H1 (cell line): Measurements from ENCODE around the gene SOCS6. TPM values are rescaled to one million over a fixed set of nuclear protein-coding genes. Genes with fewer than 3 reads are reported as not detected.

Experiments
- ASH2L ChIP-seq: fragments of 200-600, 300-600 bp; sonication (generic); IDR thresholded peaks from one replicate; pipeline ENCODE4 v1.7.1; 2017; ENCODE audit warnings: low read length
- CTBP2 ChIP-seq: IDR thresholded peaks from 2 replicates; pipeline ENCODE4 v1.7.0; 2011; ENCODE audit warnings: borderline replicate concordance, mild to moderate bottlenecking, moderate library complexity, mixed read lengths, low read length; ENCODE audit not compliant: insufficient read depth, insufficient read length
- EP300 ChIP-seq, 2 experiments: IDR thresholded peaks; 1 replicate in 1 of 2; 2 replicates in 1 of 2; pipeline ENCODE4 v1.6.1; 2011 to 2012; ENCODE audit warnings: low read depth in 2 of 2, low read length in 2 of 2, mild to moderate bottlenecking in 2 of 2, borderline replicate concordance in 1 of 2, inconsistent platforms in 1 of 2, moderate library complexity in 1 of 2
- KDM1A ChIP-seq: fragments of 200-600, 300-600 bp; sonication (generic); IDR thresholded peaks from 2 replicates; pipeline ENCODE4 v1.7.1; 2016; ENCODE audit warnings: mild to moderate bottlenecking, low read length, borderline replicate concordance
- YY1 ChIP-seq: IDR thresholded peaks from 2 replicates; pipeline ENCODE4 v1.6.1; 2011; ENCODE audit warnings: low read depth, mild to moderate bottlenecking, low read length
- polyA plus RNA-seq, 7 experiments: library from polyadenylated mRNA; depleted of rRNA in 3 of 7; stranded (reverse) in 5 of 7; unstranded in 2 of 7; fragments of >200 nt in 5 of 7; fragments of 200-250 nt in 2 of 7; gene quantifications; 1 replicate in 5 of 7; 2 replicates in 1 of 7; 4 replicates in 1 of 7; pipeline versions ENCODE4 v1.2.1 to v1.2.3, GENCODE V29; 2011 to 2013; ENCODE audit warnings: missing spikeins in 2 of 7, mixed read lengths in 2 of 7
- total RNA-seq: library from RNA; stranded (reverse); fragmentation: NEBNext Ultra II Directional; extraction: Animal tissue kit (Norgen Biotek cat#: 25700); gene quantifications from 2 replicates; pipeline ENCODE4 v1.2.1, GENCODE V29; 2021
- TF ChIP-seq, protein P1 (sequence below): fragments of 300-600 bp; sonication (generic); IDR thresholded peaks from 2 replicates; pipeline ENCODE4 v1.7.1; 2012; ENCODE audit warnings: low read length, moderate library complexity, mild to moderate bottlenecking, inconsistent platforms; ENCODE audit not compliant: insufficient replicate concordance

SOCS6 gene
- total and polyA plus RNA-seq, 2 of the 8 experiments (the other 6 are each of a cell fraction or from before 2014, with no cell fraction given): 9.1 to 22.9 TPM

DNA sequence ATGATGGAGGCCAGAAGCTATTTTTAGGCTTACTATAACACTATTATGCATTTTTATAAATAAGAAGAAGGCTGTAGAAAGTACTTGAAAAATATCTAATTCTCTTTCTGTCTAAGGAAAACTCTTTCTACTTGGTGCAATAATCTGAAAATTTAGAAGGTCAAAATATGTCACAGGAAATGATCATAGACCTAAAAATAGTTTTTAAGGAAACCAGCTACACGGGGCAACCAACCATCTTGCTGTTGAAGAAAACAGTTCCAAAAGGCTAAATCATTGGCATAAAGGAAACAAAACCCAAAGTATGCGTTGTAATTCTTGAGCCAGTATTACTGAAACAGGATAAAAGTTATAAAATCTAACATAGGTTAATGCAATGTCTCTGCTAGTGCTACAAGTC is 40.2 kb downstream of the SOCS6 start (continued):
- TF ChIP-seq, protein P1, sequence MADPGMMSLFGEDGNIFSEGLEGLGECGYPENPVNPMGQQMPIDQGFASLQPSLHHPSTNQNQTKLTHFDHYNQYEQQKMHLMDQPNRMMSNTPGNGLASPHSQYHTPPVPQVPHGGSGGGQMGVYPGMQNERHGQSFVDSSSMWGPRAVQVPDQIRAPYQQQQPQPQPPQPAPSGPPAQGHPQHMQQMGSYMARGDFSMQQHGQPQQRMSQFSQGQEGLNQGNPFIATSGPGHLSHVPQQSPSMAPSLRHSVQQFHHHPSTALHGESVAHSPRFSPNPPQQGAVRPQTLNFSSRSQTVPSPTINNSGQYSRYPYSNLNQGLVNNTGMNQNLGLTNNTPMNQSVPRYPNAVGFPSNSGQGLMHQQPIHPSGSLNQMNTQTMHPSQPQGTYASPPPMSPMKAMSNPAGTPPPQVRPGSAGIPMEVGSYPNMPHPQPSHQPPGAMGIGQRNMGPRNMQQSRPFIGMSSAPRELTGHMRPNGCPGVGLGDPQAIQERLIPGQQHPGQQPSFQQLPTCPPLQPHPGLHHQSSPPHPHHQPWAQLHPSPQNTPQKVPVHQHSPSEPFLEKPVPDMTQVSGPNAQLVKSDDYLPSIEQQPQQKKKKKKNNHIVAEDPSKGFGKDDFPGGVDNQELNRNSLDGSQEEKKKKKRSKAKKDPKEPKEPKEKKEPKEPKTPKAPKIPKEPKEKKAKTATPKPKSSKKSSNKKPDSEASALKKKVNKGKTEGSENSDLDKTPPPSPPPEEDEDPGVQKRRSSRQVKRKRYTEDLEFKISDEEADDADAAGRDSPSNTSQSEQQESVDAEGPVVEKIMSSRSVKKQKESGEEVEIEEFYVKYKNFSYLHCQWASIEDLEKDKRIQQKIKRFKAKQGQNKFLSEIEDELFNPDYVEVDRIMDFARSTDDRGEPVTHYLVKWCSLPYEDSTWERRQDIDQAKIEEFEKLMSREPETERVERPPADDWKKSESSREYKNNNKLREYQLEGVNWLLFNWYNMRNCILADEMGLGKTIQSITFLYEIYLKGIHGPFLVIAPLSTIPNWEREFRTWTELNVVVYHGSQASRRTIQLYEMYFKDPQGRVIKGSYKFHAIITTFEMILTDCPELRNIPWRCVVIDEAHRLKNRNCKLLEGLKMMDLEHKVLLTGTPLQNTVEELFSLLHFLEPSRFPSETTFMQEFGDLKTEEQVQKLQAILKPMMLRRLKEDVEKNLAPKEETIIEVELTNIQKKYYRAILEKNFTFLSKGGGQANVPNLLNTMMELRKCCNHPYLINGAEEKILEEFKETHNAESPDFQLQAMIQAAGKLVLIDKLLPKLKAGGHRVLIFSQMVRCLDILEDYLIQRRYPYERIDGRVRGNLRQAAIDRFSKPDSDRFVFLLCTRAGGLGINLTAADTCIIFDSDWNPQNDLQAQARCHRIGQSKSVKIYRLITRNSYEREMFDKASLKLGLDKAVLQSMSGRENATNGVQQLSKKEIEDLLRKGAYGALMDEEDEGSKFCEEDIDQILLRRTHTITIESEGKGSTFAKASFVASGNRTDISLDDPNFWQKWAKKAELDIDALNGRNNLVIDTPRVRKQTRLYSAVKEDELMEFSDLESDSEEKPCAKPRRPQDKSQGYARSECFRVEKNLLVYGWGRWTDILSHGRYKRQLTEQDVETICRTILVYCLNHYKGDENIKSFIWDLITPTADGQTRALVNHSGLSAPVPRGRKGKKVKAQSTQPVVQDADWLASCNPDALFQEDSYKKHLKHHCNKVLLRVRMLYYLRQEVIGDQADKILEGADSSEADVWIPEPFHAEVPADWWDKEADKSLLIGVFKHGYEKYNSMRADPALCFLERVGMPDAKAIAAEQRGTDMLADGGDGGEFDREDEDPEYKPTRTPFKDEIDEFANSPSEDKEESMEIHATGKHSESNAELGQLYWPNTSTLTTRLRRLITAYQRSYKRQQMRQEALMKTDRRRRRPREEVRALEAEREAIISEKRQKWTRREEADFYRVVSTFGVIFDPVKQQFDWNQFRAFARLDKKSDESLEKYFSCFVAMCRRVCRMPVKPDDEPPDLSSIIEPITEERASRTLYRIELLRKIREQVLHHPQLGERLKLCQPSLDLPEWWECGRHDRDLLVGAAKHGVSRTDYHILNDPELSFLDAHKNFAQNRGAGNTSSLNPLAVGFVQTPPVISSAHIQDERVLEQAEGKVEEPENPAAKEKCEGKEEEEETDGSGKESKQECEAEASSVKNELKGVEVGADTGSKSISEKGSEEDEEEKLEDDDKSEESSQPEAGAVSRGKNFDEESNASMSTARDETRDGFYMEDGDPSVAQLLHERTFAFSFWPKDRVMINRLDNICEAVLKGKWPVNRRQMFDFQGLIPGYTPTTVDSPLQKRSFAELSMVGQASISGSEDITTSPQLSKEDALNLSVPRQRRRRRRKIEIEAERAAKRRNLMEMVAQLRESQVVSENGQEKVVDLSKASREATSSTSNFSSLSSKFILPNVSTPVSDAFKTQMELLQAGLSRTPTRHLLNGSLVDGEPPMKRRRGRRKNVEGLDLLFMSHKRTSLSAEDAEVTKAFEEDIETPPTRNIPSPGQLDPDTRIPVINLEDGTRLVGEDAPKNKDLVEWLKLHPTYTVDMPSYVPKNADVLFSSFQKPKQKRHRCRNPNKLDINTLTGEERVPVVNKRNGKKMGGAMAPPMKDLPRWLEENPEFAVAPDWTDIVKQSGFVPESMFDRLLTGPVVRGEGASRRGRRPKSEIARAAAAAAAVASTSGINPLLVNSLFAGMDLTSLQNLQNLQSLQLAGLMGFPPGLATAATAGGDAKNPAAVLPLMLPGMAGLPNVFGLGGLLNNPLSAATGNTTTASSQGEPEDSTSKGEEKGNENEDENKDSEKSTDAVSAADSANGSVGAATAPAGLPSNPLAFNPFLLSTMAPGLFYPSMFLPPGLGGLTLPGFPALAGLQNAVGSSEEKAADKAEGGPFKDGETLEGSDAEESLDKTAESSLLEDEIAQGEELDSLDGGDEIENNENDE: no peak
- TF ChIP-seq YY1: no peak
- no peak for TF ChIP-seq CTBP2
- no peak for TF ChIP-seq KDM1A
- no peak for TF ChIP-seq ASH2L
- no peak for TF ChIP-seq EP300 (IDR thresholded peaks at IDR 0.05; ENCODE audit: borderline replicate concordance in 1 of 2, low read depth in 2 of 2, low read length in 2 of 2)
